Right lobe of liver (tissue), 6 donors: Measurements from ENCODE around the gene GZMH. TPM values are rescaled to one million over a fixed set of nuclear protein-coding genes. Genes with fewer than 3 reads are reported as not detected.

Experiments
- ATAC-seq, 4 donors: fragments of 200-7000 bp; cut with Tn5 transposase; one replicate each; pipeline ENCODE4 v1.9.1; 2020; ENCODE audit warnings: mild to moderate bottlenecking in 4 of 4, moderate library complexity in 4 of 4
- DNase-seq, 3 donors: peaks; one replicate each; pipeline ENCODE4 v3.0.0-alpha.2; 2020
- H3K27ac ChIP-seq, 3 donors: fragments of 200-600 bp; one replicate each; pipeline ENCODE4 v1.8.0; 2022
- H3K27me3 ChIP-seq, 2 donors: fragments of 200-600 bp; one replicate each; pipeline ENCODE4 v1.8.0; 2022
- H3K36me3 ChIP-seq, 4 donors: fragments of 200-600 bp; sonication (generic) in 1 of 4; one replicate each; pipeline versions ENCODE4 v1.5.1 to v1.8.0; 2017 to 2022; ENCODE audit warnings: control low read depth in 1 of 4
- H3K4me1 ChIP-seq, 4 donors: fragments of 200-600 bp; sonication (generic) in 1 of 4; one replicate each; pipeline versions ENCODE4 v1.5.1 to v1.8.0; 2017 to 2022; ENCODE audit warnings: control low read depth in 1 of 4
- H3K4me3 ChIP-seq, 3 donors: fragments of 200-600 bp; one replicate each; pipeline ENCODE4 v1.8.0; 2022
- H3K9me3 ChIP-seq, 4 donors: fragments of 200-600 bp; sonication (generic) in 1 of 4; one replicate each; pipeline versions ENCODE4 v1.5.1 to v1.8.0; 2017 to 2022; ENCODE audit warnings: control low read depth in 1 of 4
- CTCF ChIP-seq, 4 donors: fragments of 200-600 bp in 3 of 4; fragments of 450-650 bp in 1 of 4; IDR thresholded peaks; one replicate each; pipeline versions ENCODE4 v1.5.1 to v1.8.0; 2016 to 2022; ENCODE audit warnings: antibody characterized with exemption in 4 of 4, mild to moderate bottlenecking in 2 of 4
- POLR2A ChIP-seq: fragments of 450-650 bp; IDR thresholded peaks from one replicate; pipeline ENCODE4 v1.6.1; 2017; ENCODE audit warnings: antibody characterized with exemption, mild to moderate bottlenecking
- WGBS: methylation state at CpG from one replicate; pipeline ENCODE4 v1.1.6; 2018; ENCODE audit warnings: low coverage, low lambda C conversion rate; ENCODE audit not compliant: insufficient coverage; ENCODE audit errors: missing lambda C conversion rate; 5-methylcytosine and 5-hydroxymethylcytosine counted together
- intact Hi-C, 2 donors: fragments of 100-400 bp; cut with DNase I; formaldehyde crosslinking; loops; one replicate each; pipeline versions ENCODE4 v1.11.2 to v1.14.1; 2022
- total RNA-seq, 6 experiments: library from RNA; depleted of rRNA in 2 of 6; stranded (reverse); fragments of >200 nt in 2 of 6; fragmentation: NEBNext Ultra II Directional in 3 of 6; extraction: Animal tissue kit (Norgen Biotek cat#: 25700) in 3 of 6; gene quantifications; one replicate each; pipeline versions ENCODE4 v1.1.0 to v1.2.4, GENCODE V29; 2016 to 2023
- donor health status: DM: no; HTN: yes; CAD: no.
- donor health status: DM: no; HTN: no; CAD: no.
- donor health status: DM: no; HTN: no; CAD: no.
- donor health status: DM: no; HTN: yes; CAD: no.
- donor health status: DM: no; HTN: yes; CAD: no.

GZMH gene
- total RNA-seq, 6 experiments from 2014 or later, result 0.44 to 0.93 (median 0.48) TPM; not detected in 1

GRCh38 chr14:24578558-24578957 lies 30.9 kb downstream of the GZMH start:
- no peak for DNase-seq
- H3K27me3 ChIP-seq, result no peaks in the 10 kb centered on the region
- no peak overlapping the region for H3K27ac ChIP-seq
- intact Hi-C loops, result no loop called here
- TF ChIP-seq POLR2A (no peak), CTCF (IDR thresholded peaks at IDR 0.05) (no peak)
- ATAC-seq, result no peak
- no peaks in the 10 kb centered on the region for H3K9me3 ChIP-seq
- no peak overlapping the region for H3K4me3 ChIP-seq
- WGBS, result 40% methylated on average over 2 of the region's 2 CpGs
- H3K36me3 ChIP-seq, result no peaks in the 10 kb centered on the region
- H3K4me1 ChIP-seq, result no peaks in the 10 kb centered on the region

GRCh38 chr14:24576771-24577170 lies 32.7 kb downstream of the GZMH start:
- no peak overlapping the region for H3K27ac ChIP-seq
- H3K36me3 ChIP-seq, result no peaks in the 10 kb centered on the region
- no peak for ATAC-seq
- H3K4me3 ChIP-seq, result no peak overlapping the region
- no peaks in the 10 kb centered on the region for H3K27me3 ChIP-seq
- no peaks in the 10 kb centered on the region for H3K9me3 ChIP-seq
- WGBS, result 58% methylated on average over 5 of the region's 5 CpGs
- intact Hi-C loops, result no loop called here
- TF ChIP-seq POLR2A (no peak), CTCF (IDR thresholded peaks at IDR 0.05) (no peak)
- DNase-seq, result no peak
- no peaks in the 10 kb centered on the region for H3K4me1 ChIP-seq

GRCh38 chr14:24576182-24576581 lies 33.3 kb downstream of the GZMH start, which contains the start of gene CTSG:
Gene CTSG (minus strand): TSS chr14:24576250. CDS start chr14:24576223, 27 bp downstream.
- no peak within 1 kb of the TSS for H3K27ac ChIP-seq
- 61% methylated on average over 3 of the region's 3 CpGs for WGBS
- no peak for ATAC-seq
- intact Hi-C loops, result no loop called here
- H3K9me3 ChIP-seq, result no peaks in the 10 kb centered on the region
- H3K27me3 ChIP-seq, result no peaks in the 10 kb centered on the region
- DNase-seq, result no peak
- H3K4me3 ChIP-seq, result no peak within 1 kb of the TSS
- no peaks in the 10 kb centered on the region for H3K4me1 ChIP-seq
- H3K36me3 ChIP-seq, result no peaks in the 10 kb centered on the region
- TF ChIP-seq POLR2A (no peak), CTCF (IDR thresholded peaks at IDR 0.05) (no peak)

- H3K27me3 ChIP-seq, result no peaks in the 10 kb centered on the region
- no peak overlapping the region for H3K27ac ChIP-seq
- no peak for TF ChIP-seq POLR2A
- no peak for ATAC-seq
- no peak overlapping the region for H3K4me3 ChIP-seq
- 67% methylated on average over 8 of the region's 27 CpGs for WGBS
- no peaks in the 10 kb centered on the region for H3K36me3 ChIP-seq
- no peak for DNase-seq
- intact Hi-C loops, result no loop called here
- no peaks in the 10 kb centered on the region for H3K9me3 ChIP-seq
- H3K4me1 ChIP-seq, result no peaks in the 10 kb centered on the region
These were observed 35.2 kb downstream of the GZMH start for GRCh38 chr14:24574206-24574774.

GRCh38 chr14:24566318-24566717 lies 43.2 kb downstream of the GZMH start:
- Histone ChIP-seq H3K4me3 (no peak overlapping the region), H3K9me3 (peaks cover 0 to 6% (median 0%) of the 10 kb centered on the region in 4 donors), H3K36me3 (no peaks in the 10 kb centered on the region), H3K27me3 (no peaks in the 10 kb centered on the region), H3K4me1 (no peaks in the 10 kb centered on the region), H3K27ac (no peak overlapping the region)
- no peak for TF ChIP-seq POLR2A
- DNase-seq (no peak), ATAC-seq (no peak)
- intact Hi-C loops, result no loop called here
- no CpG with 5 or more reads among the region's 2 CpGs for WGBS
